ENCODE results near the gene RMRP. TPM values are rescaled to one million over a fixed set of nuclear protein-coding genes. Genes with fewer than 3 reads are reported as not detected.
A peak's percentile ranks its signal among the peaks of the same experiment; 100 is the strongest.

RMRP gene
- total RNA-seq, 4 donors from 2014 or later = 649 to 2,915 (median 1,530) TPM

DNA sequence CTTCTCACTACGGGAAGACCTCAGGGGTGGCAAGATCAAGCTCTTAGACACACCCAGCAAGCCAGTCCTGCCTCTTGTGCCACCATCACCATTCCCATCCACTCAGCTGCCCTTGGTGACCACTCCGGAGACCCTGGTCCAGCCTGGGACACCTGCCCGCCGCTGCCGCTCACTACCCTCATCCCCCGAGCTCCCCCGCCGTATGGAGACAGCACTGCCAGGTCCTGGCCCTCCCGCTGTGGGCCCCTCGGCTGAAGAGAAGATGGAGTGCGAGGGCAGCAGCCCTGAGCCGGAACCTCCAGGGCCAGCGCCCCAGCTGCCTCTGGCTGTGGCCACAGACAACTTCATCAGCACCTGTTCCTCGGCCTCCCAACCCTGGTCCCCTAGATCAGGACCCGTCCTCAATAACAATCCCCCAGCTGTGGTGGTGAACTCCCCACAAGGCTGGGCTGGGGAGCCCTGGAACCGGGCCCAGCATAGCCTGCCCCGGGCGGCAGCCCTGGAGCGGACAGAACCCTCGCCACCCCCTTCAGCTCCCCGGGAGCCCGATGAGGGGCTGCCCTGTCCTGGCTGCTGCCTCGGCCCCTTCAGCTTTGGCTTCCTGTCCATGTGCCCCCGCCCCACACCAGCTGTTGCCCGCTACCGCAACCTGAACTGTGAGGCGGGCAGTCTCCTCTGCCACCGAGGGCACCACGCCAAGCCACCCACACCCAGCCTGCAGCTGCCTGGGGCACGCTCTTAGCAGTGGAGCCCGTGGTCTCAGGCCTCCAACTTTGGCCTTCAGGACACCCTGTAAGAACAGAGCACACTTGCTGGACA, 48.6 kb downstream of the RMRP start:
- Histone ChIP-seq H3K4me1 (peaks cover 0 to 25% (median 11%) of the 10 kb centered on the region in 4 donors), H3K9me3 (no peaks in the 10 kb centered on the region), H3K36me3 (peaks cover 0 to 39% (median 6%) of the 10 kb centered on the region in 3 donors), H3K27me3 (no peaks in the 10 kb centered on the region), H3K27ac (peak overlapping the region in 3 of 4 donors; percentile 27 to 60 (median 50)), H3K4me3 (no peak overlapping the region)
- no peak for DNase-seq (ENCODE audit: low spot score in 2 of 2)
- WGBS, 2 donors = 53 to 84% methylated on average over 15 to 23 of the region's 31 CpGs
- no peak for TF ChIP-seq EP300 (IDR thresholded peaks at IDR 0.05)
- TF ChIP-seq, protein P1, sequence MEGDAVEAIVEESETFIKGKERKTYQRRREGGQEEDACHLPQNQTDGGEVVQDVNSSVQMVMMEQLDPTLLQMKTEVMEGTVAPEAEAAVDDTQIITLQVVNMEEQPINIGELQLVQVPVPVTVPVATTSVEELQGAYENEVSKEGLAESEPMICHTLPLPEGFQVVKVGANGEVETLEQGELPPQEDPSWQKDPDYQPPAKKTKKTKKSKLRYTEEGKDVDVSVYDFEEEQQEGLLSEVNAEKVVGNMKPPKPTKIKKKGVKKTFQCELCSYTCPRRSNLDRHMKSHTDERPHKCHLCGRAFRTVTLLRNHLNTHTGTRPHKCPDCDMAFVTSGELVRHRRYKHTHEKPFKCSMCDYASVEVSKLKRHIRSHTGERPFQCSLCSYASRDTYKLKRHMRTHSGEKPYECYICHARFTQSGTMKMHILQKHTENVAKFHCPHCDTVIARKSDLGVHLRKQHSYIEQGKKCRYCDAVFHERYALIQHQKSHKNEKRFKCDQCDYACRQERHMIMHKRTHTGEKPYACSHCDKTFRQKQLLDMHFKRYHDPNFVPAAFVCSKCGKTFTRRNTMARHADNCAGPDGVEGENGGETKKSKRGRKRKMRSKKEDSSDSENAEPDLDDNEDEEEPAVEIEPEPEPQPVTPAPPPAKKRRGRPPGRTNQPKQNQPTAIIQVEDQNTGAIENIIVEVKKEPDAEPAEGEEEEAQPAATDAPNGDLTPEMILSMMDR (IDR thresholded peaks at IDR 0.05) = no peak
- TF ChIP-seq POLR2A (IDR thresholded peaks at IDR 0.05) = no peak

DNA sequence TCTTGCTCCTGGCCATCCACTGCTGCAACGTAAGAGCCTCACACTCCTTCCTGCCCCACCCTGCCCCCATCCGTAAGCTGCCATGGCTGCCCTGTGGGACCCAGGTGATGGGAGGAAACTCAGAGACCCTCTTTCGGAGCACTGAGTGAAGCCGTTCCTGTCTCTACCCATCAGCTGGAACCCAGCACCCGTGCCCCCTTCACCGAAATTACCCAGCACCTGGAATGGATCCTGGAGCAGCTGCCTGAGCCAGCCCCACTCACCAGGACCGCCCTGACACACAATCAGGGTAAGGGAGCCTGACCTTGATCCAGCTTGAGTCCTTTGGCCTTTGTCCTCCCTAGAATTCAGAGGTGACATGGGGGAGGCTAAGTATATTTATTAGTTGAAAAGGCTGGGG, 49.6 kb downstream of the RMRP start:
- H3K36me3 ChIP-seq = peaks cover 0 to 39% (median 6%) of the 10 kb centered on the region in 3 donors
- no peaks in the 10 kb centered on the region for H3K9me3 ChIP-seq
- H3K27me3 ChIP-seq = no peaks in the 10 kb centered on the region
- 79 to 85% methylated on average over 7 of the region's 7 CpGs for WGBS, 2 donors
- DNase-seq (ENCODE audit: low spot score in 2 of 2) = no peak
- peak overlapping the region in 1 of 4 donors; percentile 60 for H3K27ac ChIP-seq
- peaks cover 0 to 30% (median 15%) of the 10 kb centered on the region in 4 donors for H3K4me1 ChIP-seq
- TF ChIP-seq, protein P1 (IDR thresholded peaks at IDR 0.05) = no peak
- TF ChIP-seq EP300 (IDR thresholded peaks at IDR 0.05) = no peak
- no peak for TF ChIP-seq POLR2A (IDR thresholded peaks at IDR 0.05)
- H3K4me3 ChIP-seq = no peak overlapping the region

Small RNA genes lying within 50 kb of the gene (small RNA-seq; reads per million reads assigned to genes)
- not detected for gene MIR4667
- gene RMRP = not detected
- not detected for gene RN7SL22P

Other genes starting within 250 kb of the RMRP start
- gene RUSC2, start 167.9 kb downstream of the RMRP start, total RNA-seq = 10 to 100 TPM; 28.8 to 39.3 (median 35.4) TPM
- 10 to 100 TPM; 29.3 to 40.0 (median 35.6) TPM for gene TESK1, start 52.8 kb downstream of the RMRP start, total RNA-seq
- gene CD72, start 39.6 kb downstream of the RMRP start, total RNA-seq = 1 to 10 TPM in 3 of 4 donors, not detected in 1; 1.9 to 6.0 (median 3.5) TPM
- gene SIT1, start 7.1 kb downstream of the RMRP start, total RNA-seq = under 1 TPM in 1 of 4 donors, not detected in 3; 0.39 TPM
- 10 to 100 TPM; 41.6 to 58.8 (median 47.8) TPM for gene CCDC107, start 273 bp upstream of the RMRP start, total RNA-seq
- 1 to 10 TPM in 2 of 4 donors, under 1 TPM in 1, not detected in 1; 0.20 to 4.8 (median 1.0) TPM for gene ARHGEF39, start 7.2 kb upstream of the RMRP start, total RNA-seq
- gene CA9, start 15.9 kb upstream of the RMRP start, total RNA-seq = under 1 TPM in 1 of 4 donors, not detected in 3; 0.84 TPM
- gene TPM2, start 31.9 kb upstream of the RMRP start, total RNA-seq = 100 to 1,000 TPM; 229 to 350 (median 289) TPM
- 100 to 1,000 TPM; 284 to 405 (median 350) TPM for gene TLN1, start 74.2 kb upstream of the RMRP start, total RNA-seq
- gene CREB3, start 74.6 kb upstream of the RMRP start, total RNA-seq = 10 to 100 TPM; 41.6 to 70.1 (median 53.5) TPM
- gene GBA2, start 91.2 kb upstream of the RMRP start, total RNA-seq = 10 to 100 TPM; 63.8 to 92.1 (median 66.1) TPM
- 10 to 100 TPM; 18.6 to 21.3 (median 20.2) TPM for gene RGP1, start 91.3 kb upstream of the RMRP start, total RNA-seq
- gene MSMP, start 96.3 kb upstream of the RMRP start, total RNA-seq = not detected
- 10 to 100 TPM; 26.3 to 36.0 (median 32.4) TPM for gene NPR2, start 133.6 kb upstream of the RMRP start, total RNA-seq
- 1 to 10 TPM; 2.6 to 4.0 (median 3.5) TPM for gene SPAG8, start 154.2 kb upstream of the RMRP start, total RNA-seq
- gene HINT2, start 157.0 kb upstream of the RMRP start, total RNA-seq = 10 to 100 TPM; 21.0 to 74.3 (median 35.9) TPM
- gene FAM221B, start 170.7 kb upstream of the RMRP start, total RNA-seq = not detected
- gene TMEM8B, start 171.2 kb upstream of the RMRP start, total RNA-seq = 10 to 100 TPM; 14.6 to 23.9 (median 20.1) TPM
- not detected for gene OR13J1, start 212.4 kb upstream of the RMRP start, total RNA-seq
- 10 to 100 TPM in 3 of 4 donors, 1 to 10 TPM in 1; 7.2 to 15.5 (median 12.0) TPM for gene HRCT1, start 248.2 kb upstream of the RMRP start, total RNA-seq